GM12872 (cell line): ENCODE measurements around the gene CSF1R.

Experiments
- CTCF ChIP-seq: IDR thresholded peaks from 3 replicates; pipeline ENCODE4 v1.5.1; 2011; ENCODE audit warnings: low read depth, mild to moderate bottlenecking, low read length, moderate library complexity; ENCODE audit not compliant: insufficient read depth

CSF1R gene

GRCh38 chr5:150065886-150066285 is 20.5 kb downstream of the CSF1R start:
- no peak for TF ChIP-seq CTCF

- no peak for TF ChIP-seq CTCF
Measured at GRCh38 chr5:150065346-150065745, 21.0 kb downstream of the CSF1R start.

GRCh38 chr5:150064681-150065220 is 21.6 kb downstream of the CSF1R start:
- TF ChIP-seq CTCF: no peak

- TF ChIP-seq CTCF: no peak
Measured at GRCh38 chr5:150063638-150064037, 22.7 kb downstream of the CSF1R start.

GRCh38 chr5:150062216-150062922 is 24.0 kb downstream of the CSF1R start:
- no peak for TF ChIP-seq CTCF

- no peak for TF ChIP-seq CTCF
Measured at GRCh38 chr5:150061538-150061995, 24.8 kb downstream of the CSF1R start.

- no peak for TF ChIP-seq CTCF
Measured at GRCh38 chr5:150060471-150060870, 25.9 kb downstream of the CSF1R start.
